Measurements from ENCODE around the gene GPRC5A. TPM values are rescaled to one million over a fixed set of nuclear protein-coding genes. Genes with fewer than 3 reads are reported as not detected.
A peak's percentile ranks its signal among the peaks of the same experiment; 100 is the strongest.

The GPRC5A gene
- total and polyA plus RNA-seq, 8 donors: 9.6 to 1,562 (median 18.4) TPM

DNA sequence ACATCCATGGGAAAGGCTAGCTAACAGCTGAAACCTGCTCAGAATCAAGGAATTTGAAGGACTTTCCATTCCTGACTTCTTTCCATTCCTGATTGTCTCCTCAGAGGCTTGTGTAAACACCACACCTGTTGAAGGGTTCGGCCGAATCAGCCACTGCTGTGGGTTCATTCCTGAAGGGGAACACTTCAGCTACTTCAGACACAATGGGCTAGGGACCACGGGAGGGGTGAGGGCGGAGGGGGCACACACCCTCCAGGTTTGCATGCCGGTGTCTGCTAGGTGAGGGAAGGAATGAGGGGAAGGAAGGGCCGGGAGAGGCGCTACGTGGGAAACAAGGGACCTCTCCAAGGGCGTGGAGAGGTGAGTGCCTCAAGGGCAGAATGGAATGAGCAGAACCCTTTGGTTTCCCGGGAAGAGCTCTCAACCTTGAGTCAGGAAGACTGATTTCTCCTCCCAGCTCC is 1.3 kb downstream of the GPRC5A start:
- peaks cover 0 to 24% of the 10 kb centered on the region in 2 donors for H3K4me1 ChIP-seq
- H3K4me3 ChIP-seq: peak overlapping the region; percentile 42 to 49
- intact Hi-C loops (cut with DNase I): no loop called here
- H3K9me3 ChIP-seq: no peaks in the 10 kb centered on the region
- no peaks in the 10 kb centered on the region for H3K36me3 ChIP-seq
- ATAC-seq: peak; percentile 37
- H3K27me3 ChIP-seq: peaks cover 0 to 48% of the 10 kb centered on the region in 2 donors
- peak overlapping the region; percentile 64 to 84 for H3K27ac ChIP-seq
- DNase-seq: peak in 3 of 4 donors; percentile 61 to 81 (median 68)
- TF ChIP-seq, protein P1, sequence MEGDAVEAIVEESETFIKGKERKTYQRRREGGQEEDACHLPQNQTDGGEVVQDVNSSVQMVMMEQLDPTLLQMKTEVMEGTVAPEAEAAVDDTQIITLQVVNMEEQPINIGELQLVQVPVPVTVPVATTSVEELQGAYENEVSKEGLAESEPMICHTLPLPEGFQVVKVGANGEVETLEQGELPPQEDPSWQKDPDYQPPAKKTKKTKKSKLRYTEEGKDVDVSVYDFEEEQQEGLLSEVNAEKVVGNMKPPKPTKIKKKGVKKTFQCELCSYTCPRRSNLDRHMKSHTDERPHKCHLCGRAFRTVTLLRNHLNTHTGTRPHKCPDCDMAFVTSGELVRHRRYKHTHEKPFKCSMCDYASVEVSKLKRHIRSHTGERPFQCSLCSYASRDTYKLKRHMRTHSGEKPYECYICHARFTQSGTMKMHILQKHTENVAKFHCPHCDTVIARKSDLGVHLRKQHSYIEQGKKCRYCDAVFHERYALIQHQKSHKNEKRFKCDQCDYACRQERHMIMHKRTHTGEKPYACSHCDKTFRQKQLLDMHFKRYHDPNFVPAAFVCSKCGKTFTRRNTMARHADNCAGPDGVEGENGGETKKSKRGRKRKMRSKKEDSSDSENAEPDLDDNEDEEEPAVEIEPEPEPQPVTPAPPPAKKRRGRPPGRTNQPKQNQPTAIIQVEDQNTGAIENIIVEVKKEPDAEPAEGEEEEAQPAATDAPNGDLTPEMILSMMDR (IDR thresholded peaks at IDR 0.05): no peak

DNA sequence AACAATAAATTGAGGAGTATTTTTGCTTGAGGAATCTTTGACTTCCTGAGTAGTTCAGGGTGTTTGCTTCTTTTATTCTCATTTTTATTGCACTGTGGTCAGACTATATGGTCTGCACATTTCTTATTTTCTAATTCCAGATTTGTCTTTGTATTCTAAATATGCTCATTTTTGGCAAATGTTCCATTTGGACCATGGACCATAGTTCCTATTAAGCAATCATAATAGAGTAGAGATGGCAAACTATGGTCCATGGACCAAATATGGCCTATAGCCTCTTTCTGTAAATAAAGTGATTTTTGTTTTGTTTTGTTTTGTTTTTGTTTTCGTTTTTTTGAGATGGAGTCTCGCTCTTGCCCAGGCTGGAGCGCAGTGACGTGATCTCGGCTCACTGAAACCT is 2.1 kb downstream of the GPRC5A start:
- peak overlapping the region; percentile 64 to 84 for H3K27ac ChIP-seq
- TF ChIP-seq, protein P1 (IDR thresholded peaks at IDR 0.05): no peak
- H3K27me3 ChIP-seq: peaks cover 0 to 48% of the 10 kb centered on the region in 2 donors
- no peaks in the 10 kb centered on the region for H3K36me3 ChIP-seq
- ATAC-seq (no peak), DNase-seq (no peak)
- peaks cover 0 to 24% of the 10 kb centered on the region in 2 donors for H3K4me1 ChIP-seq
- no peaks in the 10 kb centered on the region for H3K9me3 ChIP-seq
- peak overlapping the region; percentile 42 to 49 for H3K4me3 ChIP-seq
- intact Hi-C loops (cut with DNase I): no loop called here

DNA sequence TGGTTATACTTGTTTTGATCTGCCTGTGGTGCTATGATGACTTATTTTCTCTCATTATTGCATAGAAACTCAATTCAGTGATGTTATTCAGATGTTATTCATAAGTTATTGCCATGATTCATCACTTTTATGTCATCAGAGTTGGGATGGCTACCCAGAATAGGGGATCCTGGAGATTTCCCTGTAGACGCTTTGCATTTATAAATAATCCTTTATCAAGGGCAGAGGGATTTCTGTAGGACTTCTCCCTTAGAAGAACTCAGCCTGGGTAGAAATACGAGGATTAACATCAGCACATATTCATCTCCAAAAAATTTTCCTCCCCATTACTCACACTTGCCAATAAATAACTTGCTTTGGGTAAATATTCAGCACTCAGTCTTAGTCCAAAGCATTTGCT is 4.9 kb downstream of the GPRC5A start:
- Histone ChIP-seq H3K4me3 (peak overlapping the region in 1 of 2 donors; percentile 42), H3K4me1 (peaks cover 14 to 23% of the 10 kb centered on the region in 2 donors), H3K9me3 (no peaks in the 10 kb centered on the region), H3K36me3 (no peaks in the 10 kb centered on the region), H3K27ac (peak overlapping the region in 1 of 2 donors; percentile 8), H3K27me3 (peaks cover 0 to 29% of the 10 kb centered on the region in 2 donors)
- TF ChIP-seq, protein P1 (IDR thresholded peaks at IDR 0.05): no peak
- ATAC-seq (no peak), DNase-seq (no peak)
- intact Hi-C loops (cut with DNase I): no loop called here

DNA sequence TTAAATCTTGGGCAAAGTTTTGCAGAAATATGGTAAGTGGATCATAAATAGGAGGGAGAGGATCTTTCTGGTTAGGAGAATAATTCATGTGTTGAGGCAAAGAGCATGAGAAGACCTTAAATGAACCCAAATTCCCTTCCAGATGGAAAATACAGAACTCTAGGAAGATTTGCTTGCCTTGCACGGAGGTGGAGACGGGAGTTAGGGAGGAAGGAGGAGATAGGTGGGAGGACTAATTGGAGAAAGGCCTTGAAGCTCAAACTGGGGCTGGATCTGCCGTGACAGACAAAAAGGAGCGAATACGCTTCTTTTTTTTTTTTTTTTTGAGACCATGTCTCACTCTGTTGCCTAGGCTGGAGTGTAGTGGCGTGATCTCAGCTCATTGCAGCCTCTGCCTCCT is 5.9 kb downstream of the GPRC5A start:
- H3K4me1 ChIP-seq: peaks cover 16 to 18% of the 10 kb centered on the region in 2 donors
- H3K4me3 ChIP-seq: no peak overlapping the region
- TF ChIP-seq, protein P1 (IDR thresholded peaks at IDR 0.05): no peak
- no peaks in the 10 kb centered on the region for H3K36me3 ChIP-seq
- H3K27me3 ChIP-seq: peaks cover 0 to 19% of the 10 kb centered on the region in 2 donors
- ATAC-seq (no peak), DNase-seq (no peak)
- H3K27ac ChIP-seq: peak overlapping the region in 1 of 2 donors; percentile 26
- intact Hi-C loops (cut with DNase I): no loop called here
- H3K9me3 ChIP-seq: no peaks in the 10 kb centered on the region

DNA sequence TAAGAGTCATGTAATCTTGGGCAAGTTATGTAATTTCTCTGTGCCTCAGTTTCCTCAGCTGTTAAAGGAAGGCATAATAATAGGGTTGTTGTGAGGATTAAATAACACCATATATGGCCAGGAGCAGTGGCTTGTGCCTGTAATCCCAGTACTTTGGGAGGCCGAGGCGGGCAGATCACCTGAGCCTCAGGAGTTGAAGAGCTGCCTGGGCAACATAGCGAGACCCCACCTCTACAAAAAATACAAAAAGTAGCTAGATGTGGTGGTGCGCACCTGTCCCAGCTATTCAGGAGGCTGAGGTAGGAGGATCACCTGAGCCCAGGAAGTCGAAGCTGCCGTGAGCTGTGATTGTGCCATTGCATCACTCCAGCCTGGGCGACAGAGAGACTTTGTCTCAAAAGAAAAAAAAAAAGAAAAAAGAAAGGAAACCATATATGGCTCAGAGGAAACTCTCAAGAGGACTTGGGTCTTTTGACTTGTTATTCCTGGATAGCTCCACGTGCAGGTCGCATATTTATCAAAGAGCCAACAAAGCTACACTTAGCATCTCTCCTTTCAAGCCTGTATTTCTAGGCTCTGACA is 6.9 kb downstream of the GPRC5A start:
- DNase-seq (no peak), ATAC-seq (no peak)
- Histone ChIP-seq H3K27me3 (peaks cover 0 to 10% of the 10 kb centered on the region in 2 donors), H3K27ac (peak overlapping the region in 1 of 2 donors; percentile 20), H3K4me3 (no peak overlapping the region), H3K4me1 (peaks cover 18 to 22% of the 10 kb centered on the region in 2 donors), H3K9me3 (no peaks in the 10 kb centered on the region), H3K36me3 (no peaks in the 10 kb centered on the region)
- TF ChIP-seq, protein P1 (IDR thresholded peaks at IDR 0.05): no peak
- intact Hi-C loops (cut with DNase I): no loop called here
